ENCODE measurements around the gene CCDC182.

Gene CCDC182

DNA sequence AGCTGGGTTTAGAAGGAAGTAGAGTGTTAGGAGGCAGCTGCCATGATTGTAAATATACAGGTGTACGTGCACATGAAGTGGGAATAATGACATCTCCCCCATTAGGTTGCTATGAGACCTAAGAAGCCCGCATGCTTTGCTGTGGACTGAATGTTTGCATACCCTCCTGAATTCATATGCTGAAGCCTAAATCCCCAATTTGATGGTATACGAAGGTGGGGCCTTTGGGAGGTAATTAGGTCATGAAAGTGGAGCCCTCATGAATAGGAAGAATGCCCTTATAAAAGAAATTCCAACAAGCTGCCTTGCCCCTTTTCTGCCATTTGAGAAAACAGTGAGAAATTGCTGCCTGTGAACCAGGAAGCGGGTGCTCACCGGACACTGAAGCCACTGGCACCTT lies 44.0 kb downstream of the CCDC182 start:
- Mint-ChIP-seq H3K4me1 (peaks cover 7% of the 10 kb centered on the region), H3K9me3 (peaks cover 0 to under 1% of the 10 kb centered on the region in 2 donors), H3K27me3 (no peaks in the 10 kb centered on the region), H3K27ac (no peak overlapping the region), H3K4me3 (no peak overlapping the region)
- ATAC-seq = no peak
- DNase-seq = no peak

DNA sequence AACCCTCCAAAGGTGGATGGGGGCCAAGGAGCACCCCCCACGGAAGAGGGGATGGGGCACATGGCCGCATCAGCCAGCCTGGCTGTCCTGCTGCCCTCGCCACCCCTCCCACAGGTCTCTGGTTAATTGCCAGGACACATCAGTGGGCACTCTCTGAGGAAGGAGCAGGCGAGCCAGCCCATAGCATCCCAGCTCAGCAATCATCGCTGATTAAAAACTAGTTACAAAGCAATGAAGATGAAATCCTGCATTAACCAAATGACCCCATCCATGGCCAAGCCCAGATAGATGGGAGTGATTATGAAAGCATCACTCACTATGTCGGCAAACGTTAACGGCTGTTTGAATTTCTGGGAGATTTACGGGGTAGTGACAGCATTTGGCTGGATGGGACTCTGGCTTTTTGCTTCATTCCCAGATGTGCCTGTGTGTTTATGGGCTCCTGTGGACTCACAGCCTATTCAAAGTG lies 45.3 kb downstream of the CCDC182 start:
- Mint-ChIP-seq H3K27me3 (no peaks in the 10 kb centered on the region), H3K9me3 (peaks cover 0 to 10% of the 10 kb centered on the region in 2 donors), H3K27ac (no peak overlapping the region), H3K4me1 (no peaks in the 10 kb centered on the region), H3K4me3 (no peak overlapping the region)
- no peak for ATAC-seq
- DNase-seq = no peak

DNA sequence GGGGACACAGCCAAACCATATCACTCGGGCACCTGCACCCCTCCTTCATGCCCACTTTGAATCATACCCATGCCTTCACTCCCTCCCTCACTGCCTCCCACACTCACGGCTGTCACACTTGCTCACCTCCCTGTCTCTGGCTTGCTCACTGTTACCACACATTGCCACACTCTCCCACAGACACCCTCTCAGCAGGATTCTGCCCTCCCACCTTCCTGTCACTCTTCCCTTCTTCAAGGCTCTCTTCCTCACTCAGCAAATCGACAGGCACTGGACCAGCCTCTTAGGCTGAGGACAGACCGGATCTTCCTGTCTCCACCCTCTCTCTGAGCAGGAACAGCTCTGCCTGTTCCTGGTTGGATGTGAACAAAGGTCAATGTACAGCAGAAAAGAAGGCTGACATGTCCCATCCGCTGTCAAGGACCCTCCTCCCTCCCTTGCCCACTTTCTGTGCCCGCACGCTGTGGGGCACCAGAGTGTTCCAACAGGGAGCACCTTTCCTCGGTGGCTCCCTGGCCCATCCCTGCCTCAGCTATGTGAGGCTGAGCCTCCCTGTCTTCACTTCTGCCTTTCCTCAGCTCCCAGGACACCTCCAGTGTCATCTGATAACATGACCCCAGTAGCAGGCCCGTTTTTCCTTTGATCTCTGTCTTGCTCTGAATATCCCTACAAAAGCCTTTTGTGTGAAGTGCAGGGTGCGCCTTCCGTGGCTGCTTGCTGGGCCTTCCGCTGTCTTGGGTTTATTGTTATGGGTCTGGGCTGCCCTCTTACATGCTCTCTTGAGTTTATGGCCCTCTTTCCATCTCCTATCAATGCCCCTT lies 47.0 kb downstream of the CCDC182 start:
- no peak overlapping the region for H3K27ac Mint-ChIP-seq
- no peaks in the 10 kb centered on the region for H3K27me3 Mint-ChIP-seq
- peak; percentile 72 for ATAC-seq
- peaks cover 5 to 17% of the 10 kb centered on the region in 2 donors for H3K9me3 Mint-ChIP-seq
- peaks cover 6% of the 10 kb centered on the region for H3K4me1 Mint-ChIP-seq
- H3K4me3 Mint-ChIP-seq = no peak overlapping the region
- DNase-seq = no peak

DNA sequence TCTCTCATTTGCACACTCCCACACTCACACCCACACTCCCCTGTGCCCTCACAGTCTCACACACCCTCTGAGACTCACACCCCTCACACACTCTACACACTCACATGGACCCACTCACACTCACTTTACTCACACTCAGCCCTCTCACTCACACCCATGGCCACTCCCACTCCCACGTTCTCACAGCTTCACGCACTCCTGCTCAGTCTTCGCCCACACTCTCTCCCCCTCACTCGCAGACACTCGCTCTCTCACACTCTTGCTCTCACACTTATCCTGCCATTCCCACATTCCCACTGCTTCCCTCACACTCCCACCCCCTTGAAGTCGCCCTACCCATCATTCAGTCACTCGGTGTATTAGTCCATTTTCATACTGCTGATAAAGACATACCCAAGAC lies 47.9 kb downstream of the CCDC182 start:
- Mint-ChIP-seq H3K27me3 (no peaks in the 10 kb centered on the region), H3K27ac (no peak overlapping the region), H3K4me1 (peaks cover 14% of the 10 kb centered on the region), H3K9me3 (peaks cover 5 to 24% of the 10 kb centered on the region in 2 donors), H3K4me3 (no peak overlapping the region)
- DNase-seq (no peak), ATAC-seq (no peak)

DNA sequence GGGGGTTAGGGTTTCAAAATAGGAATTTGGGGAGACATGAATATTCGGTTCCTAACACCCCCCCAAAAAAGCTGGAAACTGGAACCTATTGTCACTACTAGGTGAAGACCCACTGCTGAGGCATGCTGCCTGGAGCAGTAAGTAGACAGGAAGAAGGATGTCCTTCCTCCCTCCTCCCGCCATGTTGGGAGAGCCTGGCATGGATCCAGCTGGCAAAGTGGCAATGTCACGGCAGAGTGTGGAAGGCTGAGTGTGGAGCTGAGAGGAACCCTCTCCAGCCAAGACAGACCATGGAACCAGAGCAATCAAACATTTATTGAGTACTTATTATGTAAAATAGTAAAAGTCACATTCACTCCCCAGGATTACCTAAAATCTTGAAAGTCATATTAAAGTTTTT lies 49.0 kb downstream of the CCDC182 start:
- ATAC-seq (no peak), DNase-seq (no peak)
- peaks cover 14% of the 10 kb centered on the region for H3K4me1 Mint-ChIP-seq
- H3K4me3 Mint-ChIP-seq = no peak overlapping the region
- peaks cover 5 to 24% of the 10 kb centered on the region in 2 donors for H3K9me3 Mint-ChIP-seq
- no peak overlapping the region for H3K27ac Mint-ChIP-seq
- H3K27me3 Mint-ChIP-seq = no peaks in the 10 kb centered on the region
